ENCODE data around the gene IL21R. TPM values are rescaled to one million over a fixed set of nuclear protein-coding genes. Genes with fewer than 3 reads are reported as not detected.
A peak's percentile ranks its signal among the peaks of the same experiment; 100 is the strongest.

The IL21R gene
- total and polyA plus RNA-seq, 9 of the 15 experiments (the other 6 are each of a cell fraction or from before 2014, with no cell fraction given), result 0.04 to 0.34 (median 0.18) TPM; not detected in 1

GRCh38 chr16:27384425-27384824, 17.5 kb upstream of the IL21R start:
- Histone ChIP-seq H4K20me1 (replicated peaks; ENCODE audit: control insufficient read depth, insufficient read depth, low read length) (no peaks in the 10 kb centered on the region), H3K4me2 (ENCODE audit: insufficient read depth, low read length) (no peak overlapping the region), H3K79me2 (ENCODE audit: control insufficient read depth, insufficient read depth, low read length) (no peaks in the 10 kb centered on the region), H2AFZ (ENCODE audit: low read depth, low read length) (no peak overlapping the region), H3K27ac (ENCODE audit: extremely low read depth, low read depth, low read length) (no peak overlapping the region), H3K9me3 (replicated peaks; ENCODE audit: control insufficient read depth, insufficient read depth, low read depth, low read length) (no peaks in the 10 kb centered on the region), H3K4me1 (replicated peaks in 1 of 2; ENCODE audit: control insufficient read depth in 2 of 2, insufficient read depth in 2 of 2, low read length in 2 of 2) (no peaks in the 10 kb centered on the region; a peak in 1 of 5 replicates), H3K9ac (ENCODE audit: insufficient read depth in 1 of 2, low read depth in 2 of 2, low read length in 2 of 2) (no peak overlapping the region), H3K36me3 (ENCODE audit: control insufficient read depth, insufficient read depth, low read length) (no peaks in the 10 kb centered on the region), H3K9me1 (ENCODE audit: control insufficient read depth, insufficient read depth, low read length) (no peaks in the 10 kb centered on the region), H3K4me3 (no peak overlapping the region), H3K27me3 (ENCODE audit: control insufficient read depth in 2 of 2, insufficient read depth in 2 of 2, low read length in 2 of 2) (peaks cover 10 to 50% of the 10 kb centered on the region in 2 experiments)
- no TSS peak for BruUV-seq (replicated peaks)
- FAIRE-seq, result no peak
- in situ Hi-C loops (cut with MboI), result no loop called here
- no peak for ATAC-seq
- CTCF ChIA-PET (ENCODE audit: low intra/inter-chr PET ratio), result no interaction called here
- peak; percentile 26 for TF ChIP-seq ZFP36 (IDR thresholded peaks at IDR 0.05; ENCODE audit: low read depth, low read length, partially characterized antibody)
- TF ChIP-seq HNRNPK (IDR thresholded peaks at IDR 0.05; ENCODE audit: low read depth, low read length, poor library complexity, severe bottlenecking), result no peak
- WGBS (ENCODE audit: insufficient coverage, low coverage, missing lambda C conversion rate), result 4% methylated on average over 5 of the region's 5 CpGs
- intact Hi-C loops (cut with micrococcal nuclease), result no loop called here
- DNase-seq (ENCODE audit: extremely low read depth in 1 of 4, low spot score in 3 of 4), result no peak
- POLR2A ChIA-PET, result no interaction called here

GRCh38 chr16:27385398-27385797, 16.6 kb upstream of the IL21R start:
- no peak overlapping the region for H3K4me2 ChIP-seq (ENCODE audit: insufficient read depth, low read length)
- H3K27ac ChIP-seq (ENCODE audit: extremely low read depth, low read depth, low read length), result no peak overlapping the region
- POLR2A ChIA-PET, result interaction anchor here (0.6 kb wide), 1 partner anchor 93 kb away, joined by 4 read pairs; no protein-coding TSS in a partner anchor
- H3K4me3 ChIP-seq, result no peak overlapping the region
- no peaks in the 10 kb centered on the region; a peak in 1 of 5 replicates for H3K4me1 ChIP-seq (replicated peaks in 1 of 2; ENCODE audit: control insufficient read depth in 2 of 2, insufficient read depth in 2 of 2, low read length in 2 of 2)
- in situ Hi-C loops (cut with MboI), result no loop called here
- ATAC-seq (no peak), FAIRE-seq (no peak), DNase-seq (ENCODE audit: extremely low read depth in 1 of 4, low spot score in 3 of 4) (no peak)
- peaks cover 10 to 41% of the 10 kb centered on the region in 2 experiments for H3K27me3 ChIP-seq (ENCODE audit: control insufficient read depth in 2 of 2, insufficient read depth in 2 of 2, low read length in 2 of 2)
- BruUV-seq (replicated peaks), result no TSS peak
- intact Hi-C loops (cut with micrococcal nuclease), result no loop called here
- no peak overlapping the region for H3K9ac ChIP-seq (ENCODE audit: insufficient read depth in 1 of 2, low read depth in 2 of 2, low read length in 2 of 2)
- WGBS (ENCODE audit: insufficient coverage, low coverage, missing lambda C conversion rate), result 2% methylated on average over 7 of the region's 7 CpGs
- no peak overlapping the region for H2AFZ ChIP-seq (ENCODE audit: low read depth, low read length)
- H3K79me2 ChIP-seq (ENCODE audit: control insufficient read depth, insufficient read depth, low read length), result no peaks in the 10 kb centered on the region
- H3K9me1 ChIP-seq (ENCODE audit: control insufficient read depth, insufficient read depth, low read length), result no peaks in the 10 kb centered on the region
- H3K36me3 ChIP-seq (ENCODE audit: control insufficient read depth, insufficient read depth, low read length), result no peaks in the 10 kb centered on the region
- CTCF ChIA-PET (ENCODE audit: low intra/inter-chr PET ratio), result no interaction called here
- no peaks in the 10 kb centered on the region for H3K9me3 ChIP-seq (replicated peaks; ENCODE audit: control insufficient read depth, insufficient read depth, low read depth, low read length)
- H4K20me1 ChIP-seq (replicated peaks; ENCODE audit: control insufficient read depth, insufficient read depth, low read length), result no peaks in the 10 kb centered on the region
- no peak for TF ChIP-seq LARP7 (IDR thresholded peaks at IDR 0.05)
- no peak for TF ChIP-seq CREB5 (CRISPR knock-in tag; IDR thresholded peaks at IDR 0.05)
- TF ChIP-seq ZBTB2 (IDR thresholded peaks at IDR 0.05), result no peak
- TF ChIP-seq COPS2 (conservative IDR thresholded peaks at IDR 0.05), result no peak
- TF ChIP-seq MECOM (CRISPR knock-in tag; IDR thresholded peaks at IDR 0.05), result no peak
- no peak for TF ChIP-seq POLR2H (tag; IDR thresholded peaks at IDR 0.05; ENCODE audit: low read depth)
- no peak for TF ChIP-seq GABPB1 (CRISPR knock-in tag; IDR thresholded peaks at IDR 0.05)
- TF ChIP-seq L3MBTL2 (IDR thresholded peaks at IDR 0.05), result no peak
- TF ChIP-seq SPI1 (IDR thresholded peaks at IDR 0.05; ENCODE audit: borderline replicate concordance, low read depth, low read length), result no peak
- no peak for TF ChIP-seq PREB (CRISPR knock-in tag; IDR thresholded peaks at IDR 0.05)
